ENCODE results near the gene GADD45GIP1. TPM values are rescaled to one million over a fixed set of nuclear protein-coding genes. Genes with fewer than 3 reads are reported as not detected.
A peak's percentile ranks its signal among the peaks of the same experiment; 100 is the strongest.

GADD45GIP1 gene
- polyA plus RNA-seq, 2 donors: 53.7 to 57.0 TPM

- Histone ChIP-seq H3K36me3 (ENCODE audit: control insufficient read depth in 2 of 2, insufficient read depth in 2 of 2, low read length in 1 of 2) (peaks cover 0 to 12% of the 10 kb centered on the region in 2 donors), H3K9me3 (ENCODE audit: control insufficient read depth in 2 of 2, insufficient read depth in 1 of 2, low read depth in 1 of 2, low read length in 1 of 2) (no peaks in the 10 kb centered on the region), H3K27me3 (ENCODE audit: control insufficient read depth in 1 of 2, insufficient read depth in 2 of 2, low read length in 2 of 2) (no peaks in the 10 kb centered on the region), H3K4me3 (ENCODE audit: low read depth in 1 of 2, low read length in 2 of 2) (peak overlapping the region in 1 of 2 donors; percentile 97), H3K27ac (ENCODE audit: low read depth in 2 of 2, low read length in 1 of 2) (peak overlapping the region; percentile 89 to 92), H3K4me1 (ENCODE audit: control insufficient read depth in 2 of 2, insufficient read depth in 2 of 2, low read length in 1 of 2) (peaks cover 6 to 48% of the 10 kb centered on the region in 2 donors)
- 45 to 65% methylated on average over 32 of the region's 32 CpGs for WGBS, 2 donors
Measured at GRCh38 chr19:12997967-12998940, 41.2 kb upstream of the GADD45GIP1 start.

DNA sequence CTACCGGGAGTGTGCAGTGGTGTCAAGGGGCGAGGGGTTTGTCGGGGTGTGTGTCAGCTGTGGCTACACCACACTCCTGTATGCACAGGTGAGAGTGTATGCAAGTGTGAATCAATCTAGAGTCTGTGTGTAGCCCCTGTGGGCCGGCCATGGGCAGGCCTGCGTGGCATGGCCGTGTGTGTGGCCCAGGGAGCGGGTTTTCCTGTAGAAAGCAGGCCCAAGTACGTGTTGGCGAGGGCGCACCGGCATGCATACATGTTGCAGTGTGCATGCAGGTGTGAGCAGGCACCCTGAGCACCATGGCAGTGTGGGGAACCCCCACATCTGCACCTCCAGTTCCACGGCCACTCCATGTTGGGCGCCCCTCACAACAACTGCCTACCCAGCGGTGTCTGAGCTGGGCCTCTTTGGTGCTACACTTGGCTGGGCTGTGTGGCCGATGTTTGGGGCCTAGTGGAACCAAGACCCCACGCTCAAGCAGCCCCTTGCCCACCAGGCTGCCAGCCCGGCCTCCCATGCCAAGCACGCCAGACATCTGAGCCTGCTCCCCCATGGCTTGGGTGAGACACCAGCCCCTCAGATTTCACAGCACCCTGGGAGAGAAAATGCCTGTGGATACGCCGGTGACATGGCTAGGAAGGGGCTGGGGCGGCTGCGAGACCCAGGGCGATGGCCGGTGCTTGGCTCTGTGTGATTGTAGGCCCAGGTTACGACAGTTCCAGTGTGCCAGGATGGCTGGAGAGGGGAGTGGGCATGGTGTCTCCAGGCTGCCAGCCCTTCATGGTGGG, 40.4 kb upstream of the GADD45GIP1 start:
- peak overlapping the region; percentile 89 to 92 for H3K27ac ChIP-seq (ENCODE audit: low read depth in 2 of 2, low read length in 1 of 2)

GRCh38 chr19:12996406-12997094, 39.5 kb upstream of the GADD45GIP1 start:
- peaks cover 0 to 10% of the 10 kb centered on the region in 2 donors for H3K36me3 ChIP-seq (ENCODE audit: control insufficient read depth in 2 of 2, insufficient read depth in 2 of 2, low read length in 1 of 2)
- no peaks in the 10 kb centered on the region for H3K27me3 ChIP-seq (ENCODE audit: control insufficient read depth in 1 of 2, insufficient read depth in 2 of 2, low read length in 2 of 2)
- peak overlapping the region; percentile 89 to 92 for H3K27ac ChIP-seq (ENCODE audit: low read depth in 2 of 2, low read length in 1 of 2)
- WGBS, 2 donors: 13 to 16% methylated on average over 35 to 52 of the region's 52 CpGs
- peak overlapping the region; percentile 88 to 97 for H3K4me3 ChIP-seq (ENCODE audit: low read depth in 1 of 2, low read length in 2 of 2)
- no peaks in the 10 kb centered on the region for H3K9me3 ChIP-seq (ENCODE audit: control insufficient read depth in 2 of 2, insufficient read depth in 1 of 2, low read depth in 1 of 2, low read length in 1 of 2)
- H3K4me1 ChIP-seq (ENCODE audit: control insufficient read depth in 2 of 2, insufficient read depth in 2 of 2, low read length in 1 of 2): peaks cover 6 to 39% of the 10 kb centered on the region in 2 donors

More for the DNA sequence above, 40.4 kb upstream of the GADD45GIP1 start:
- Histone ChIP-seq H3K4me1 (ENCODE audit: control insufficient read depth in 2 of 2, insufficient read depth in 2 of 2, low read length in 1 of 2) (peaks cover 6 to 42% of the 10 kb centered on the region in 2 donors), H3K9me3 (ENCODE audit: control insufficient read depth in 2 of 2, insufficient read depth in 1 of 2, low read depth in 1 of 2, low read length in 1 of 2) (no peaks in the 10 kb centered on the region), H3K36me3 (ENCODE audit: control insufficient read depth in 2 of 2, insufficient read depth in 2 of 2, low read length in 1 of 2) (peaks cover 0 to 10% of the 10 kb centered on the region in 2 donors), H3K27me3 (ENCODE audit: control insufficient read depth in 1 of 2, insufficient read depth in 2 of 2, low read length in 2 of 2) (no peaks in the 10 kb centered on the region), H3K4me3 (ENCODE audit: low read depth in 1 of 2, low read length in 2 of 2) (peak overlapping the region; percentile 88 to 97)
- WGBS, 2 donors: 44 to 65% methylated on average over 25 of the region's 25 CpGs

DNA sequence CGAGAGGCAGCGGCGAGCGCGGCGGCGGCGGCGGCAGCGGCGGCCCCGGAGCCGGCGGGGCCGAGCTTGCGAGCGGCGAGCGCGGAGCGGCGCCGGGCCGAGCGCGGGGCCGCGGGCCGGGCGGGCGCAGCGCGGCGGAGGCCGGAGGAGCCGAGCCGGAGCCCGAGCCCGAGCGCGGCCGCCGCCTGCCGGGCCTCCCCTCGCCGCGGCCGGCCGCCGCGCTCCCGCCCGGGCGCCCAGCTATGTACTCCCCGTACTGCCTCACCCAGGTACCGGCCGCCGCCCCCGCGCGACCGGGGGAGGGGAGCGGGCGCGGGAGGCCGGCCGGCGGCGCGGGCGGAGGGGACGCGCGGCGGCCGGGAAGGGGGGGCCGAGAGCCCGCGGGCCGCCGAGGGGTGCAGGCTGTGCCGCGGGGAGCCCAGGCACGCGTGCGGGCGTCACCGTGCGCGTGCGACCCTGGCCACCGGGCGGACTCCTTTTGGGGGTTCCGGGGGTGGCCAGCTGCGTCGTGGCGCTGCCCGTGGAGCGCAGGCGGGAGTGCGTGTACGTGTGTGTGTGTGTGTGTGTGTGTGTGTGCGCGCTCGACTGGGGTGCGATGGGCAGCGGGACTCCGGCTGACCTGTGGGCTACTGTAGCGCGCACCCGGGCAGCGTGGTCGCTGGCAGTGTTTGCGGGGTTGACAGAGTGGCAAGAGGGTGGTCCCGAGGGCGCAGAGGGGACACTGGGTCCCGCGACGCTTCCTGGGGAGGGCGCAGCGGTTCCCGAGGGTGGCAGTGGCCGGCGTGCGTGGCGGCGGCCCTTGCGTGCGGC, 38.8 kb upstream of the GADD45GIP1 start:
- Histone ChIP-seq H3K36me3 (ENCODE audit: control insufficient read depth in 2 of 2, insufficient read depth in 2 of 2, low read length in 1 of 2) (peaks cover 0 to 10% of the 10 kb centered on the region in 2 donors), H3K27me3 (ENCODE audit: control insufficient read depth in 1 of 2, insufficient read depth in 2 of 2, low read length in 2 of 2) (no peaks in the 10 kb centered on the region), H3K4me1 (ENCODE audit: control insufficient read depth in 2 of 2, insufficient read depth in 2 of 2, low read length in 1 of 2) (peaks cover 4 to 31% of the 10 kb centered on the region in 2 donors), H3K9me3 (ENCODE audit: control insufficient read depth in 2 of 2, insufficient read depth in 1 of 2, low read depth in 1 of 2, low read length in 1 of 2) (no peaks in the 10 kb centered on the region), H3K27ac (ENCODE audit: low read depth in 2 of 2, low read length in 1 of 2) (peak overlapping the region; percentile 89 to 92), H3K4me3 (ENCODE audit: low read depth in 1 of 2, low read length in 2 of 2) (peak overlapping the region; percentile 88 to 97)
- 1 to 2% methylated on average over 57 to 129 of the region's 129 CpGs for WGBS, 2 donors

- WGBS, 2 donors: 7 to 23% methylated on average over 26 to 81 of the region's 84 CpGs
- H3K27me3 ChIP-seq (ENCODE audit: control insufficient read depth in 1 of 2, insufficient read depth in 2 of 2, low read length in 2 of 2): no peaks in the 10 kb centered on the region
- H3K27ac ChIP-seq (ENCODE audit: low read depth in 2 of 2, low read length in 1 of 2): peak within 1 kb of the TSS; percentile 89 to 92
- H3K36me3 ChIP-seq (ENCODE audit: control insufficient read depth in 2 of 2, insufficient read depth in 2 of 2, low read length in 1 of 2): peaks cover 0 to 10% of the 10 kb centered on the region in 2 donors
- peaks cover 4 to 24% of the 10 kb centered on the region in 2 donors for H3K4me1 ChIP-seq (ENCODE audit: control insufficient read depth in 2 of 2, insufficient read depth in 2 of 2, low read length in 1 of 2)
- no peaks in the 10 kb centered on the region for H3K9me3 ChIP-seq (ENCODE audit: control insufficient read depth in 2 of 2, insufficient read depth in 1 of 2, low read depth in 1 of 2, low read length in 1 of 2)
- peak within 1 kb of the TSS; percentile 88 to 97 for H3K4me3 ChIP-seq (ENCODE audit: low read depth in 1 of 2, low read length in 2 of 2)
Measured at GRCh38 chr19:12994701-12995595, 37.9 kb upstream of the GADD45GIP1 start, which contains the start of gene NFIX. Gene NFIX, plus strand, starts transcription at chr19:12995475. Its CDS starts 363 bp downstream, at chr19:12995838.

GRCh38 chr19:12993562-12993961, 36.5 kb upstream of the GADD45GIP1 start:
- 55 to 80% methylated on average over 7 of the region's 7 CpGs for WGBS, 2 donors
- peaks cover 0 to 6% of the 10 kb centered on the region in 2 donors for H3K36me3 ChIP-seq (ENCODE audit: control insufficient read depth in 2 of 2, insufficient read depth in 2 of 2, low read length in 1 of 2)
- peak overlapping the region in 1 of 2 donors; percentile 44 for H3K27ac ChIP-seq (ENCODE audit: low read depth in 2 of 2, low read length in 1 of 2)
- H3K9me3 ChIP-seq (ENCODE audit: control insufficient read depth in 2 of 2, insufficient read depth in 1 of 2, low read depth in 1 of 2, low read length in 1 of 2): no peaks in the 10 kb centered on the region
- peaks cover 4 to 16% of the 10 kb centered on the region in 2 donors for H3K4me1 ChIP-seq (ENCODE audit: control insufficient read depth in 2 of 2, insufficient read depth in 2 of 2, low read length in 1 of 2)
- H3K27me3 ChIP-seq (ENCODE audit: control insufficient read depth in 1 of 2, insufficient read depth in 2 of 2, low read length in 2 of 2): no peaks in the 10 kb centered on the region
- H3K4me3 ChIP-seq (ENCODE audit: low read depth in 1 of 2, low read length in 2 of 2): no peak overlapping the region

GRCh38 chr19:12992729-12993128, 35.7 kb upstream of the GADD45GIP1 start:
- no peaks in the 10 kb centered on the region for H3K27me3 ChIP-seq (ENCODE audit: control insufficient read depth in 1 of 2, insufficient read depth in 2 of 2, low read length in 2 of 2)
- H3K4me1 ChIP-seq (ENCODE audit: control insufficient read depth in 2 of 2, insufficient read depth in 2 of 2, low read length in 1 of 2): peaks cover 4 to 14% of the 10 kb centered on the region in 2 donors
- WGBS, 2 donors: 94 to 95% methylated on average over 11 of the region's 11 CpGs
- no peaks in the 10 kb centered on the region for H3K9me3 ChIP-seq (ENCODE audit: control insufficient read depth in 2 of 2, insufficient read depth in 1 of 2, low read depth in 1 of 2, low read length in 1 of 2)
- H3K36me3 ChIP-seq (ENCODE audit: control insufficient read depth in 2 of 2, insufficient read depth in 2 of 2, low read length in 1 of 2): peaks cover 0 to 5% of the 10 kb centered on the region in 2 donors
- no peak overlapping the region for H3K4me3 ChIP-seq (ENCODE audit: low read depth in 1 of 2, low read length in 2 of 2)
- no peak overlapping the region for H3K27ac ChIP-seq (ENCODE audit: low read depth in 2 of 2, low read length in 1 of 2)

DNA sequence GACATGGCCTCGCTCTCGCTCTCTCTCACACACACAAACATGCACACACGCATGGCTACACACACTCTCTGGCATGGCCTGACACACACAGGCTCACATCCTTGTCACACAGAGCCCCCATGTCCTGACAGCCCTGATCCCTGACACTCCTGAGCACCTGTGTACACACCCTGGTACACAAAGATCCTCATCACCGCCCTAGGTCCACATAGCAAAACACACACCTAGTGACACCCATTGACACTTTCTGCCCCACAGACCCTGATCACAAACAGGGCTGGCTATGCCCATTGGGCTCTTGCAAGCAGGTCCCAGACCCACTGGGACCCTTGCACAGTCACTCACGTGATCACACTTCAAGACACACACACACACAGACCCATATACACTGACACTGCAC, 34.3 kb upstream of the GADD45GIP1 start:
- WGBS, 2 donors: 92 to 96% methylated on average over 5 of the region's 5 CpGs
- Histone ChIP-seq H3K4me3 (ENCODE audit: low read depth in 1 of 2, low read length in 2 of 2) (no peak overlapping the region), H3K27me3 (ENCODE audit: control insufficient read depth in 1 of 2, insufficient read depth in 2 of 2, low read length in 2 of 2) (no peaks in the 10 kb centered on the region), H3K9me3 (ENCODE audit: control insufficient read depth in 2 of 2, insufficient read depth in 1 of 2, low read depth in 1 of 2, low read length in 1 of 2) (no peaks in the 10 kb centered on the region), H3K27ac (ENCODE audit: low read depth in 2 of 2, low read length in 1 of 2) (no peak overlapping the region), H3K4me1 (ENCODE audit: control insufficient read depth in 2 of 2, insufficient read depth in 2 of 2, low read length in 1 of 2) (peaks cover 0 to 7% of the 10 kb centered on the region in 2 donors), H3K36me3 (ENCODE audit: control insufficient read depth in 2 of 2, insufficient read depth in 2 of 2, low read length in 1 of 2) (no peaks in the 10 kb centered on the region)

All from esophagus (tissue), 2 donors.